ENCODE measurements around the gene RNF212B.

GRCh38 chr14:23243066-23243465 lies 5.3 kb downstream of the RNF212B start:
- TF ChIP-seq CTCF (IDR thresholded peaks at IDR 0.05) (no peak), POLR2AphosphoS5 (IDR thresholded peaks at IDR 0.05) (no peak)

Measured in prostate gland (tissue), 2 donors.